NCI-H524 treated with DMSO at 0.1 percent for 48 hours (cell line): ENCODE results near the gene FOXP1.
A peak's percentile ranks its signal among the peaks of the same experiment; 100 is the strongest.
"Not testable (repeated sequence)": the region's sequence is repeated elsewhere in the genome, so short reads cannot be mapped to it uniquely, and the experiment has no call there.

Source experiments
- DNase-seq: peaks from one replicate; lab custom pipeline; 2025; lab: John Stamatoyannopoulos, UW

The FOXP1 gene

DNA sequence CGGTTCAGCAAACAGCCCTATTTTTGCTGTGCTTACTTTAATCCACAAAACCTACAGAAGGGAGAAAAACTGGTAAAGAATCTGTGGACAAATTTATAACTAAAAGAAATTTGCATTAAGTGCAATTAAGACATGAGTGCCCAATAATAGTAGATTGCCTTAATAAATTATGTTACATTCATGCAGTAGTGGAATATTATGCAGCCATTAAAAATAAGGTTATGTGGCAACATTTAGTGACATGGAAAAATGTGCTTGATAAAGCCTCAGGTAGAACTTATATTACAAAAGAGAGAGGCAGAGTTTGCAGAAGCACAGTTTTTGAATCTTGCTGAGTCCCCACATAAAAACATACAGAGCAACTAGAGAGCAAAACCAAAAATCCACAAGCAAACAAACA, 253.0 kb downstream of the FOXP1 start:
- no peak for DNase-seq

- DNase-seq: no peak
Observed at GRCh38 chr3:71329817-71330216, 253.7 kb downstream of the FOXP1 start.

DNA sequence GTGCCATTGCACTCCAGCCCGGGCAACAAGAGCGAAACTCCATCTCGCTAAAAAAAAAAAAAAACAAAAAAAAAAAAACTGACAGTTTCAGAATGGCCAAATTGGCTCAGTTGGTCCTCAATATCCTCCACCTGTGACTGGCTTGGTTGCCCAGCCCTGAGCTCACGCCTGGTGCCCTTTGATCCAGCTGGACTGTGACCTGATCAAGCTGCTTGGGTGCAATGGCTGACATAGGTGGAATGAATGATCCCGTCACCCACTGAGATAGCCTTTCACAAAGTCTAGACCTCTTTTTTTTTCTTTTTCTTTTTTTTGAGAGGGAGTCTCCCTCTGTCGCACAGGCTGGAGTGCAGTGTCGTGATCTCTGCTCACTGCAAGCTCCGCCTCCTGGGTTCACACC, 254.6 kb downstream of the FOXP1 start:
- DNase-seq: no peak

GRCh38 chr3:71327936-71328335, 255.6 kb downstream of the FOXP1 start:
- no peak for DNase-seq

DNA sequence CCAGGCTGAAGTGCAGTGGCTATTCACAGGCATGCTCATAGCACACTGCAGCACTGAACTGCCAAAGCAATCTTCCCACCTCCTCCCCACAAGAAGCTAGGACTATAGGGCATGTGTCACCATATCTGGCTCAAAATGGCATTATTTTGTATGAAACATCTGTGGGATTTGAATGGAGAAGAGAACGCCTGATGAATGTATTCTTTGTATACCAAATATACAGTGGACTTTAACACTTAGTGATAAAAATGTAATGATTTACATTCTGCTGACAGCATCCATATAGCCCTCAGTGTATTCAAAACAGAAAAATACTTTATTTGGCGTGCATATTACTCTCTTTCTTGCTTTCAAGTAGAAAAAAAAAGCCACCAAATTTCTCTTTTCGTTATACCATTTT, 257.8 kb downstream of the FOXP1 start:
- no peak for DNase-seq

- DNase-seq: not testable (repeated sequence)
Observed at GRCh38 chr3:71324224-71324623, 259.3 kb downstream of the FOXP1 start.

DNA sequence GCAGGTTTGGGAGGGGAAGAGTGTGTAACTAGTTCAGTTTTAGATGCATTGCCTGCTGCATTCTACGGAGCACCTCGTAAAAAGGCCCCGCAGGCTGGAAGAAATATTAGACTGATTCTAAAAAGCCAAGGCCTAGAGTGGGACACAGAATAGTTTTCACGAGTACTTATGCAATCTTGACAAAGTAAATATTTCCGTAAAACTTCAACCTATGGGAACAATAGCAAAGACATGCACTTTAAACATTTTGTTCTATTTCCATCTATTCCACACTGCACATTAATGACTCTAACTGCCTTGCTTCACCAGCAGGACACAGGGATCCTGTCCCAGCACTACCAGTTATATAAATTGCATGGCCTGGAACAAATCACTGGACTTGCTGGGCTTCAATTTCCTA, 260.0 kb downstream of the FOXP1 start:
- DNase-seq: no peak

DNA sequence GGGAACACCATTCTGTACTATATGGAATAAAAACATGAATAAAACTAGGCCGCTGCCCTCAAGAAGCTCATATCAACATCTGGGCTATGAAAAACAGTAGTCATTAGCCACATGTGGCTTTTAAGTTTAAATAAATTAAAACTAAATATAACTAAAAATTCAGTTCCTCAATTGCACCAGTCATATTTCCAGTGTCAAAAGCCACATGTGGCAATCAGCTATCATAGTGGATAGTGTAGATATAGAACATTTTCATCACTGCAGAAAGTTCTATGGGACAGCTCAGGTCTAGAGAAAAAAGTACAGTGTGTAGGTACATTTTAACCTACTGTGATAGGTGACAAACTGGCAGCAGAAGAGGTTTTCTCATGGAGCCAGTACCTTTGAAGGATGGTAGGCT, 261.4 kb downstream of the FOXP1 start:
- no peak for DNase-seq

GRCh38 chr3:71319771-71320170, 263.8 kb downstream of the FOXP1 start:
- DNase-seq: no peak

DNA sequence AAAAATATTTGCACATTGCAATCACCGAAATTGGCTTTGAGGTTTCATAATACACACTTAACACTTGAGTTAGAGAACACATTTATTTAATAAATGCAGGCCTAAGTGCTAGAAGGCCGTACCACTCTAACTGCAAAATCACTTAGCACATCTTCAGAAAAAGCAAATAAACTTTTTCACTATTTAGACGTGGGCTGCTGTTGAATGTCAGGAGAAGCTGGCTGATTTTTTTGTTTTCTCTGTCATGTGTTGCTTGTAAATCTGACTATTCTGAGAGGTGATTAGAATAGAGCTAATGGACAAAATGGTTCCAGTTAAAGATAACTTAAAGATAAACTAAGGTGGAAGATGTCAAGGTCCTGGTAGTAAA, 265.1 kb downstream of the FOXP1 start:
- no peak for DNase-seq

GRCh38 chr3:71317749-71318457, 265.6 kb downstream of the FOXP1 start:
- DNase-seq: no peak

GRCh38 chr3:71317140-71317539, 266.4 kb downstream of the FOXP1 start:
- DNase-seq: no peak

DNA sequence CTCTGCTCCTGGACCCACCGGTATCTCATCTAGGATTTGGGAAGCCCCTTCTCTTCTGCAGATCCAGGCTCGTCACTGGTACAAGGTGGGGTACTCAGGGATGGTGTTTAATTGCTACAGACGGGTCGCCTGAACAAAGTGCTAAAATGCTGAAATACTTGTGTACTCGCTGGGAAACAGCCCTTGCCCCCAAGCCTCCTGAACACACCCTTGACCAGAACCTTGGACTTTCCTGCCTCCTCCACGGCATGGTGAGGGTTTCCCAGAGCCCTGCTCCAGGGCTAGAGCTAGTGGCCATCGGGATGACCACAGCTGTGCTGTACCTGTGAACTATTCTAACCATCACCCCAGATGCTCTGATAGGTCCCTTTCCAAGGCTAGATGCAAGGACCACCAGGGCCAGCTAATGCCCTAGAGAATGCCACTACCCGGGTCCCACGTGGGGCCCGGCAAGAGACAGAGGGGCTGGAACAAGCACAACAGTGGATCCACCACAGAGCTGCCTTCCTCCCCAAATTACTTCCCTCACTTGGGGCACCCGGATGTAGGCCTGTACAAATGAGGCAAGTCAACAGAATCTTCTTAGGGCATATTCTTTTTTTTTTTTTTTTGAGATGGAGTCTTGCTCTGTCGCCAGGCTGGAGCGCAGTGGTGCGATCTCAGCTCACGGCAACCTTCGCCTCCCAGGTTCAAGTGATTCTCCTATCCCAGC, 267.3 kb downstream of the FOXP1 start:
- DNase-seq: no peak

DNA sequence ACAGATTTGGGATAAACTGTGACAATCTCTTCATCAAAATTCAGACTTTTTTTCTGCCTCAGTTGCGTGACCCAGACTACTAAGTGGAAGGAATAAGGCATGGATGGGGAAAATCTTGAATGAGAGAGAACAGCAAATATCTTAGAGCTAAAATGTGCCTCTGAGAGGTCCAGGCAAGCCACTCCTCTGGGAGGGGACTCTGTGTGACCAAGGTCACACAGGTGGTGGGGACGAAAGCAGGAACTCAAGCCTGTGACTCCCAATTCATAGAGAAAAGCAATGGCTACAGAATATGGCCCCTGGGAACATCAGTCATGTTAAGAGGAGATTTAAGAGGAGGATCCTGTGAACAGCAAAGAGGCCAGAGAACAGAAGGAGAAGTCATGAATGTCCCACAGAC, 268.1 kb downstream of the FOXP1 start:
- DNase-seq: no peak

DNA sequence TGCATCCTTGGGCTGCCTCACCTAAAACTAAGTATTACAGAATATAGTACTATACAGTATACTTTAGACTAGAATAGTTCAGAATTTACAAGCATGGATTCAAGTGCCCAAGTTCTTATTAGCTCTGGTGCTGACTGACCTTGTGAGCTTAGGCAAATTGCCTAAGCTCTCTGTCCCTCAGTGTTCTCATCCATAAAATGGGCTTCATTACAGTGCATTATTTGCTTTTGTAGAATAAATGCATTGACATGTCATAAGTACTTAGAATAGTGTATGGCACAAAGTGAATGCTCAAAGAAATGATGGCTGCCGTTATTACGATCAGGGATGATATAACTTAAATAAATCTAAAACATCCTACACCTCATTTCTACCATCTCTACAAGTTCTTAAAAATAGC, 269.7 kb downstream of the FOXP1 start:
- no peak for DNase-seq

DNA sequence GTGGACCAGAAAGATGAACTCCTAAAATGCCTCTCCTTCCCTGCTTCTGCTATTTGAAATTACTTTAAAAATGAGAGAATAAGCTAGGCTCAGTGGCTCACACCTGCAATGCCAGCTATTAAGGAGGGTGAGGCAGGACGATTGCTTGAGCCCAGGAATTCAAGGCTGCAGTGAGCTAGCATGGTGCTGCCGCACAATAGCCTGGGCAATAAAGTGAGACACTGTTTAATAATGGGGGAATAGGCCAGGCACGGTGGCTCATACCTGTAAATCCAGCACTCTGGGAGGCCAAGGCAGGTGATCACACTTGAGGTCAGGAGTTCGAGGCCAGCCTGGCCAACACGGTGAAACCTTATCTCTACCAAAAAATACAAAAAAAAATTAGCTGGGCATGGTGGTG, 271.1 kb downstream of the FOXP1 start:
- no peak for DNase-seq

DNA sequence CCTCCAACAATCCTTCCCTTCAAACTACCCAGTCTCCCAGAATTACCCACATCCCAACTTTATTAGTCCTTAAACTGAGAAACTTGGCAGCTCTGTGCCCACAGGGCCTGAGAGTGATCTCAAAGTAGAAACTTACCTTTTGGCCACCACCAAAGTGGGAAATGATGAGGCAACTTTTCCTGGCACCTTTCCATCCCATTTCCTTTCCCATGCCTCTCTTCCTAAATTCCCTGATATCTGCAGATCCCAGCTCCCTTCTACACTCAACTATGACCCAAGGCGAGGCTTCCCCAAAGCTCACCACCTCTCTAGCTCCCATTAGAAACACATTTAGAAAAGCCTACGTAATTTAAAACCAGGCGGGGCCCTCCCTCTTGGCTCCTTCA, 271.9 kb downstream of the FOXP1 start:
- DNase-seq: no peak

GRCh38 chr3:71310980-71311660, 272.4 kb downstream of the FOXP1 start:
- no peak for DNase-seq

- DNase-seq: no peak
Observed at GRCh38 chr3:71310359-71310979, 273.1 kb downstream of the FOXP1 start.

DNA sequence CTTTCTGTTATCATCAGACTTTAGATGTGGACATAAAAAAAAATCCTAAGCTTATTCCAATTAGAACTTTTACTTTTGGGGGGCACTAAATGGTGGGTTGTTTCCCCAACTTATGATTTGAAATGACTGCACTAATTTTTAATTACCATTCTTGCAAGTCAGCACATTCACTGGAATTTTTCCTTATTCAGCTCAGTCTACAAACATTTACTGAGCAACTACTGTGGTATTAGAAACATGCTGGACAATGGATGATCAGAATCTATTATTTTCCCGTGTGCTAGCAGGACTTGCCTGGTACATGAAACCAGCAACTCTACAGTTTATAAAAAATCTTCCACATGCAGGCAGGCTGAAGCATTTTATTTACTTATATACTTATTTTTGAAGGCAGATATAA, 273.6 kb downstream of the FOXP1 start:
- DNase-seq: no peak

DNA sequence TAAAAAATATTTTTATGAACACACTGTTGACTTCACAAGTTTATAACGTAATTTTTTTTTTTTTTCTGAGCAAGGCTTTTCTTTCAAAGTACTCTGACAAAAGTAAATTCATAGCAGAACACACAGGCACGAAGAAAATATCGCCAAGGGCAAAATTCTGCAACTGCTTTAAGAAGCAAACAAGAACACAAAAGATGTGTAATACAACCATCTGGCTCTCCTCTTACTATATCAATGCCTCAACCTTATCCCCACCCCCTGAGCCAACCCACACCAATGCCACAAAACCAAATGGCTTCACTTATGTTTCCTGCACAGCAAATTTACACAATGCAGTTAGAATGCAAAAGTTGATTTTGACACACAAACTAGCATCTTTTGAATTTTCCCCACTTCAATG, 274.2 kb downstream of the FOXP1 start:
- DNase-seq: peak; percentile 23

DNA sequence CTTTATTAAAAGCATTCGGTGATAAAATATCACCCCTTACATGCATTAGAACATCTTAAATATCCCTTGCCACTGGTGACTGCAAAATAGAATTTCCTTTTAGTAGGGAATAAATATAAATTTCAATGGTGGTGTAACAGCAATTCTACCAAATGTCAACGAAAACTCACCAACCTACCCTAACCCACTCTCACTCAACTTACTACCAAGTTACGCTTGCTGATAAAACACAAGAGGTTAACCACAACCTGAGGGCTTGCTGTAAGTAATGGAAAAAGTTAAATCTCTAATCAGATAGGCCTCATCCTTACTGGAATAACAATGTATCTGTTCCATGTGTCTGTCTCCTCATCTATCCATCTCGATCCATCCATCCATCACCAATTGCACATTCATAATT, 274.7 kb downstream of the FOXP1 start:
- no peak for DNase-seq
